Spleen (tissue), 7 donors: ENCODE results near the gene SLC22A4.

Experiments used
- CTCF ChIP-seq, 11 experiments: fragments of 200-600 bp in 7 of 11; fragments of 450-650 bp in 4 of 11; sonication (generic) in 4 of 11; IDR thresholded peaks in 8 of 11; conservative IDR thresholded peaks in 3 of 11; 1 replicate in 7 of 11; 2 replicates in 4 of 11; pipeline versions ENCODE4 v1.4.0 to v1.8.0; 2016 to 2021; ENCODE audit warnings: antibody characterized with exemption in 11 of 11, inconsistent platforms in 4 of 11, mild to moderate bottlenecking in 1 of 11
- POLR2A ChIP-seq, 3 donors: fragments of 450-650 bp; IDR thresholded peaks; one replicate each; pipeline ENCODE4 v1.5.1; 2017; ENCODE audit warnings: antibody characterized with exemption in 3 of 3, mild to moderate bottlenecking in 1 of 3
- POLR2AphosphoS5 ChIP-seq, 3 donors: sonication (generic); formaldehyde crosslinking; IDR thresholded peaks; one replicate each; pipeline ENCODE4 v1.5.1; 2017; ENCODE audit warnings: antibody characterized with exemption in 3 of 3
- donor health status: DM: no; HTN: no; CAD: no; lungs with moderate emphysema.
- donor health status: DM: no; HTN: no; CAD: no.
- donor health status: DM: no; HTN: no; CAD: no.

- no peak for TF ChIP-seq POLR2AphosphoS5 (IDR thresholded peaks at IDR 0.05)
- no peak for TF ChIP-seq POLR2A (IDR thresholded peaks at IDR 0.05)
- TF ChIP-seq CTCF (IDR thresholded peaks at IDR 0.05 in 8 of 11, conservative IDR thresholded peaks at IDR 0.05 in 3 of 11): no peak
Observed at GRCh38 chr5:132368186-132368585, 74.0 kb downstream of the SLC22A4 start.
